HG02798 (cell line): ENCODE data around the gene MEF2D.
A peak's percentile ranks its signal among the peaks of the same experiment; 100 is the strongest.

Experiments used
- ATAC-seq: cut with Tn5 transposase; IDR thresholded peaks from one replicate; pipeline ENCODE4 v1.9.1; 2021; ENCODE audit warnings: mild to moderate bottlenecking; ENCODE audit not compliant: unreplicated experiment, poor library complexity

Gene MEF2D

GRCh38 chr1:156502391-156502893 lies 1.9 kb upstream of the MEF2D start:
- no peak for ATAC-seq

GRCh38 chr1:156500793-156501506 lies 375 bp upstream of the MEF2D start:
- ATAC-seq, result peak; percentile 58

GRCh38 chr1:156499842-156500542 lies 583 bp downstream of the MEF2D start:
- peak; percentile 8 for ATAC-seq

GRCh38 chr1:156499194-156499841 lies 1.3 kb downstream of the MEF2D start:
- ATAC-seq, result no peak

GRCh38 chr1:156498432-156499193 lies 2.0 kb downstream of the MEF2D start:
- no peak for ATAC-seq

- no peak for ATAC-seq
Measured at GRCh38 chr1:156497743-156498431, 2.7 kb downstream of the MEF2D start.

GRCh38 chr1:156497078-156497742 lies 3.4 kb downstream of the MEF2D start:
- no peak for ATAC-seq

- ATAC-seq, result peak; percentile 26
Measured at GRCh38 chr1:156496211-156496761, 4.3 kb downstream of the MEF2D start.

- ATAC-seq, result no peak
Measured at GRCh38 chr1:156495401-156496140, 5.0 kb downstream of the MEF2D start.

- ATAC-seq, result no peak
Measured at GRCh38 chr1:156494309-156494895, 6.2 kb downstream of the MEF2D start.

GRCh38 chr1:156493742-156494141 lies 6.8 kb downstream of the MEF2D start:
- ATAC-seq, result no peak

- no peak for ATAC-seq
Measured at GRCh38 chr1:156493154-156493631, 7.4 kb downstream of the MEF2D start.

- ATAC-seq, result no peak
Measured at GRCh38 chr1:156492591-156493080, 7.9 kb downstream of the MEF2D start.

GRCh38 chr1:156492013-156492590 lies 8.5 kb downstream of the MEF2D start:
- ATAC-seq, result no peak

GRCh38 chr1:156491151-156491949 lies 9.2 kb downstream of the MEF2D start:
- ATAC-seq, result no peak

- ATAC-seq, result no peak
Measured at GRCh38 chr1:156490401-156491032, 10.1 kb downstream of the MEF2D start.
